B cell (primary cell): ENCODE results near the gene LAMA3. TPM values are rescaled to one million over a fixed set of nuclear protein-coding genes. Genes with fewer than 3 reads are reported as not detected.

Experiments
- ATAC-seq: fragments of 200-7000 bp; cut with Tn5 transposase; one replicate; pipeline ENCODE4 v1.10.0; 2021; ENCODE audit warnings: low read depth, mild to moderate bottlenecking, moderate number of reproducible peaks, moderate library complexity
- CTCF ChIA-PET: fragments of 350-600 bp; sonication (Branson Sonifier 250); formaldehyde crosslinking; loops from one replicate; lab custom pipeline; 2021; ENCODE audit warnings: antibody characterized with exemption, inconsistent platforms; lab: Charles Lee
- POLR2A ChIA-PET: fragments of 350-600 bp; sonication (Branson Sonifier 250); formaldehyde crosslinking; loops from one replicate; lab custom pipeline; 2021; ENCODE audit warnings: antibody characterized with exemption; lab: Charles Lee
- DNase-seq: peaks from one replicate; pipeline ENCODE4 v3.0.0; 2013
- H2AFZ ChIP-seq: 2 replicates; pipeline ENCODE4 v1.6.1; 2012; ENCODE audit warnings: mild to moderate bottlenecking, low read depth, low read length; ENCODE audit not compliant: insufficient read depth, poor library complexity, severe bottlenecking
- H3K27ac ChIP-seq, 2 donors: 1 replicate in 1 of 2; 2 replicates in 1 of 2; pipeline ENCODE4 v1.5.1; 2012 to 2013; ENCODE audit warnings: low read length in 2 of 2, mild to moderate bottlenecking in 2 of 2, moderate library complexity in 1 of 2
- H3K27me3 ChIP-seq, 4 experiments: fragments of 200-600 bp in 1 of 4; sonication (generic) in 1 of 4; replicated peaks in 1 of 4; 1 replicate in 2 of 4; 2 replicates in 2 of 4; pipeline versions ENCODE4 v1.6.1 to v1.7.0; 2013 to 2016; ENCODE audit warnings: low read length in 3 of 4, mild to moderate bottlenecking in 2 of 4, mixed read lengths in 1 of 4, moderate library complexity in 1 of 4; ENCODE audit not compliant: insufficient read depth in 4 of 4, control insufficient read depth in 3 of 4; ENCODE audit errors: control extremely low read depth in 1 of 4
- H3K36me3 ChIP-seq, 2 experiments: replicated peaks in 1 of 2; 1 replicate in 1 of 2; 2 replicates in 1 of 2; pipeline versions ENCODE4 v1.6.1 to v1.7.1; 2013; ENCODE audit warnings: low read length in 1 of 2; ENCODE audit not compliant: insufficient read depth in 2 of 2, control insufficient read depth in 1 of 2; ENCODE audit errors: control extremely low read depth in 1 of 2, extremely low read depth in 1 of 2
- H3K4me1 ChIP-seq, 2 donors: fragments of 200-600 bp in 1 of 2; sonication (generic) in 1 of 2; 1 replicate in 1 of 2; 2 replicates in 1 of 2; pipeline versions ENCODE4 v1.5.1 to v1.6.1; 2013 to 2017; ENCODE audit warnings: low read length in 2 of 2; ENCODE audit not compliant: control insufficient read depth in 2 of 2, insufficient read depth in 2 of 2
- H3K4me2 ChIP-seq: replicated peaks from 2 replicates; pipeline ENCODE3; 2012; ENCODE audit warnings: mild to moderate bottlenecking, low read depth, low read length; ENCODE audit not compliant: poor library complexity, severe bottlenecking
- H3K4me3 ChIP-seq, 5 experiments: fragments of 200-600 bp in 1 of 5; sonication (generic) in 1 of 5; 1 replicate in 3 of 5; 2 replicates in 2 of 5; pipeline versions ENCODE4 v1.5.1 to v1.7.0; 2011 to 2016; ENCODE audit warnings: low read length in 4 of 5, mild to moderate bottlenecking in 4 of 5, low read depth in 2 of 5, control low read depth in 1 of 5, moderate library complexity in 1 of 5; ENCODE audit not compliant: insufficient read depth in 1 of 5; ENCODE audit errors: control extremely low read depth in 1 of 5, extremely low read depth in 1 of 5
- H3K79me2 ChIP-seq: fragments of 200-600 bp; sonication (generic); one replicate; pipeline ENCODE4 v1.6.0; 2016; ENCODE audit warnings: low read length; ENCODE audit not compliant: control insufficient read depth, insufficient read depth
- H3K9ac ChIP-seq: fragments of 200-600 bp; sonication (generic); 2 replicates; pipeline ENCODE4 v1.6.1; 2017; ENCODE audit warnings: mild to moderate bottlenecking, low read length, moderate library complexity
- H3K9me3 ChIP-seq, 3 donors: one replicate each; pipeline versions ENCODE4 v1.6.1 to v1.7.1; 2013; ENCODE audit warnings: low read length in 2 of 3; ENCODE audit not compliant: control insufficient read depth in 2 of 3, insufficient read depth in 1 of 3; ENCODE audit errors: control extremely low read depth in 1 of 3
- H4K20me1 ChIP-seq: 2 replicates; pipeline ENCODE4 v1.6.0; 2012; ENCODE audit warnings: mild to moderate bottlenecking, low read length; ENCODE audit not compliant: insufficient read depth, control insufficient read depth, poor library complexity, severe bottlenecking
- H3K27ac Mint-ChIP-seq: one replicate; pipeline ENCODE4 v1.8.0; 2021; ENCODE audit warnings: mixed read lengths
- H3K27me3 Mint-ChIP-seq: one replicate; pipeline ENCODE4 v1.8.0; 2021; ENCODE audit warnings: mixed read lengths
- H3K4me1 Mint-ChIP-seq: one replicate; pipeline ENCODE4 v1.8.0; 2021; ENCODE audit warnings: mixed read lengths
- H3K4me3 Mint-ChIP-seq: one replicate; pipeline ENCODE4 v1.8.0; 2021; ENCODE audit warnings: mixed read lengths
- H3K9me3 Mint-ChIP-seq: one replicate; pipeline ENCODE4 v1.8.0; 2022; ENCODE audit warnings: mixed read lengths; ENCODE audit not compliant: insufficient read depth
- EZH2 ChIP-seq: IDR thresholded peaks from 2 replicates; pipeline ENCODE4 v1.6.1; 2012; ENCODE audit warnings: borderline replicate concordance, low read depth, mild to moderate bottlenecking, moderate library complexity, low read length; ENCODE audit not compliant: insufficient read depth, poor library complexity, severe bottlenecking
- whole genome bisulfite sequencing: methylation state at CpG from one replicate; pipeline ENCODE4 v1.1.5; 2013; ENCODE audit warnings: missing lambda C conversion rate; ENCODE audit not compliant: insufficient coverage; 5-methylcytosine and 5-hydroxymethylcytosine counted together
- intact Hi-C: fragments of 100-400 bp; cut with micrococcal nuclease; formaldehyde crosslinking; loops from one replicate; pipeline ENCODE4 v1.10.0; 2022
- polyA plus RNA-seq: library from polyadenylated mRNA; depleted of rRNA; stranded (reverse); fragments of >200 nt; gene quantifications from 2 replicates; pipeline ENCODE4 v1.2.3, GENCODE V29; 2012
- total RNA-seq, 2 donors: library from RNA; stranded (reverse); fragments of 120-200 nt in 1 of 2; gene quantifications; 1 replicate in 1 of 2; 2 replicates in 1 of 2; pipeline versions ENCODE4 v1.2.3 to v1.2.4, GENCODE V29; 2013 to 2022
- TF ChIP-seq, protein P1 (sequence below): fragments of 200-600 bp; IDR thresholded peaks from one replicate; pipeline ENCODE4 v1.8.0; 2022; ENCODE audit warnings: antibody characterized with exemption, mild to moderate bottlenecking

LAMA3 gene
- total and polyA plus RNA-seq, 2 donors (not counting 1 experiment from before 2014, with no cell fraction given) = 0.03 to 0.32 TPM

DNA sequence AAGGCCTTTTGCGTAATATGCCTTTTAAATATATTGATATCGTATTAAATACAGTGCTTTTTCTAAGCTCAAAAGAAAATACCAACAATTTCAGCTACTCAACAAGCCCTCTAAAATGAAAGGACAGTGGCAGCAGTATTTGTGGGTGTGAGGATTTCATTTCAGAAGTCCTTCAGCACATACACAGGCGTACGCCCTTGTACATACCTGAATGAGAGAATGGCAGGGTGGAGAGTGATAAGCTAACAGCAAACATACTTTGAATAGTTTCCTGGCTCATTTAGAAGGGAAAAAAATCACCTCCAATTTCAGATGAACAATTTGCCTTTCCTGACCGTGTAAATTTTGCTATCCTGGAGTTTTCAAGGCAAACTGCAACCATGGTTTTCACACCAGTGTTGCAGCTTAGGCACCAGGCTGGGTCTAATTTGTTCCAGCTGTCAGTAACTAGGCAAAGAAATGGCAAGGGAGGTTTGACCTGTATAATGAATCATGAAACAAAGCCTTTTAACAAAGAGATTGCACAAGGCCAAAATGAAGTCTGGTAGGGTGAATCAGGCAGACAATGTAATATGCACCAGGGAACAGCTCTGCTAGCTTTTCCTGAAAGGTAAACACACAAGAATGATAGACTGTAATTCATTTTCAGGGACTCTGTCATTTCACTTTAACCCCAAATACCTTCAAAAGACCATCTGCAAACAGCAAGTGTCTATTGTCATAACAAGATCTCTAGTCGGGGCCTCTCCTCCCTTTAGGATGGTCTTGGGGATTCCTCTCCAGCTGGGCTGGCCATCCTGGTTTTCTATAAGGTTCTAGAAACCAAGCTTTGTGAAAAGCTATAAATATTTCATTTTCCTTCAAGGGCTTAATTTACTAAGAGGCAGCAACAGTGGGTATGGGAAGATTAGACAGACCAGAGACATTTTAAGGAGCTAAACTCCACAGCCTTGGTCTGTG, 38.0 kb upstream of the LAMA3 start:
- H3K9ac ChIP-seq = no peak overlapping the region
- ATAC-seq = no peak
- Mint-ChIP-seq H3K4me1 (no peaks in the 10 kb centered on the region), H3K9me3 (no peaks in the 10 kb centered on the region), H3K4me3 (no peak overlapping the region), H3K27me3 (peaks cover 33% of the 10 kb centered on the region), H3K27ac (no peak overlapping the region)
- H2AFZ ChIP-seq = no peak overlapping the region
- no peaks in the 10 kb centered on the region for H3K27me3 ChIP-seq
- CTCF ChIA-PET = no interaction called here
- no peaks in the 10 kb centered on the region for H3K79me2 ChIP-seq
- H3K36me3 ChIP-seq = no peaks in the 10 kb centered on the region
- no peak overlapping the region for H3K4me2 ChIP-seq
- H4K20me1 ChIP-seq = no peaks in the 10 kb centered on the region
- no peaks in the 10 kb centered on the region for H3K9me3 ChIP-seq
- no peak overlapping the region for H3K27ac ChIP-seq
- 100% methylated on average over 2 of the region's 6 CpGs for WGBS
- DNase-seq = no peak
- H3K4me3 ChIP-seq = no peak overlapping the region
- POLR2A ChIA-PET = no interaction called here
- intact Hi-C loops = no loop called here
- no peaks in the 10 kb centered on the region for H3K4me1 ChIP-seq
- TF ChIP-seq, protein P1, sequence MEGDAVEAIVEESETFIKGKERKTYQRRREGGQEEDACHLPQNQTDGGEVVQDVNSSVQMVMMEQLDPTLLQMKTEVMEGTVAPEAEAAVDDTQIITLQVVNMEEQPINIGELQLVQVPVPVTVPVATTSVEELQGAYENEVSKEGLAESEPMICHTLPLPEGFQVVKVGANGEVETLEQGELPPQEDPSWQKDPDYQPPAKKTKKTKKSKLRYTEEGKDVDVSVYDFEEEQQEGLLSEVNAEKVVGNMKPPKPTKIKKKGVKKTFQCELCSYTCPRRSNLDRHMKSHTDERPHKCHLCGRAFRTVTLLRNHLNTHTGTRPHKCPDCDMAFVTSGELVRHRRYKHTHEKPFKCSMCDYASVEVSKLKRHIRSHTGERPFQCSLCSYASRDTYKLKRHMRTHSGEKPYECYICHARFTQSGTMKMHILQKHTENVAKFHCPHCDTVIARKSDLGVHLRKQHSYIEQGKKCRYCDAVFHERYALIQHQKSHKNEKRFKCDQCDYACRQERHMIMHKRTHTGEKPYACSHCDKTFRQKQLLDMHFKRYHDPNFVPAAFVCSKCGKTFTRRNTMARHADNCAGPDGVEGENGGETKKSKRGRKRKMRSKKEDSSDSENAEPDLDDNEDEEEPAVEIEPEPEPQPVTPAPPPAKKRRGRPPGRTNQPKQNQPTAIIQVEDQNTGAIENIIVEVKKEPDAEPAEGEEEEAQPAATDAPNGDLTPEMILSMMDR = no peak
- TF ChIP-seq EZH2 = no peak

GRCh38 chr18:23652232-23652631, 37.0 kb upstream of the LAMA3 start:
- 89% methylated on average over 3 of the region's 6 CpGs for WGBS
- ATAC-seq = no peak
- DNase-seq = no peak
- Histone ChIP-seq H3K36me3 (no peaks in the 10 kb centered on the region), H3K27me3 (no peaks in the 10 kb centered on the region), H3K79me2 (no peaks in the 10 kb centered on the region), H3K4me3 (no peak overlapping the region), H3K4me1 (no peaks in the 10 kb centered on the region), H3K9ac (no peak overlapping the region), H3K9me3 (no peaks in the 10 kb centered on the region), H2AFZ (no peak overlapping the region), H3K4me2 (no peak overlapping the region), H4K20me1 (no peaks in the 10 kb centered on the region), H3K27ac (no peak overlapping the region)
- H3K4me3 Mint-ChIP-seq = no peak overlapping the region
- H3K27me3 Mint-ChIP-seq = peaks cover 35% of the 10 kb centered on the region
- no peaks in the 10 kb centered on the region for H3K9me3 Mint-ChIP-seq
- intact Hi-C loops = no loop called here
- ChIA-PET CTCF (no interaction called here), POLR2A (no interaction called here)
- TF ChIP-seq, protein P1 = no peak
- TF ChIP-seq EZH2 = no peak
- H3K4me1 Mint-ChIP-seq = no peaks in the 10 kb centered on the region
- H3K27ac Mint-ChIP-seq = no peak overlapping the region
